GM12864 (cell line): ENCODE measurements around the gene TRABD2B.

ENCODE experiments used
- DNase-seq: peaks from one replicate; pipeline ENCODE4 v3.0.0-alpha.2; 2011; ENCODE audit warnings: low read depth
- H3K4me3 ChIP-seq: 2 replicates; pipeline ENCODE4 v1.5.1; 2011; ENCODE audit warnings: mild to moderate bottlenecking, low read depth, low read length, control low read depth
- CTCF ChIP-seq: IDR thresholded peaks from 2 replicates; pipeline ENCODE4 v1.5.1; 2011; ENCODE audit warnings: low read depth, mild to moderate bottlenecking, moderate library complexity, low read length, control low read depth, inconsistent platforms; ENCODE audit errors: missing control alignments

Gene TRABD2B

GRCh38 chr1:48022306-48022705 is 25.1 kb upstream of the TRABD2B start:
- no peak for TF ChIP-seq CTCF
- no peak overlapping the region for H3K4me3 ChIP-seq
- no peak for DNase-seq

- H3K4me3 ChIP-seq: no peak overlapping the region
- DNase-seq: no peak
- no peak for TF ChIP-seq CTCF
Observed at GRCh38 chr1:48021792-48022191, 24.6 kb upstream of the TRABD2B start.

- TF ChIP-seq CTCF: no peak
- no peak for DNase-seq
- no peak overlapping the region for H3K4me3 ChIP-seq
Observed at GRCh38 chr1:48019714-48020315, 22.6 kb upstream of the TRABD2B start.

GRCh38 chr1:48018799-48019198 is 21.6 kb upstream of the TRABD2B start:
- no peak for DNase-seq
- H3K4me3 ChIP-seq: no peak overlapping the region
- no peak for TF ChIP-seq CTCF

- no peak for TF ChIP-seq CTCF
- no peak for DNase-seq
- H3K4me3 ChIP-seq: no peak overlapping the region
Observed at GRCh38 chr1:48017716-48018115, 20.5 kb upstream of the TRABD2B start.

GRCh38 chr1:48016515-48016914 is 19.3 kb upstream of the TRABD2B start:
- H3K4me3 ChIP-seq: no peak overlapping the region
- no peak for TF ChIP-seq CTCF
- DNase-seq: no peak

GRCh38 chr1:48013270-48013669 is 16.1 kb upstream of the TRABD2B start:
- no peak for TF ChIP-seq CTCF
- no peak for DNase-seq
- H3K4me3 ChIP-seq: no peak overlapping the region
